Measurements from ENCODE around the gene PLA2G4E. TPM values are rescaled to one million over a fixed set of nuclear protein-coding genes. Genes with fewer than 3 reads are reported as not detected.

PLA2G4E gene
- total RNA-seq, 1 donor from 2014 or later: not detected

DNA sequence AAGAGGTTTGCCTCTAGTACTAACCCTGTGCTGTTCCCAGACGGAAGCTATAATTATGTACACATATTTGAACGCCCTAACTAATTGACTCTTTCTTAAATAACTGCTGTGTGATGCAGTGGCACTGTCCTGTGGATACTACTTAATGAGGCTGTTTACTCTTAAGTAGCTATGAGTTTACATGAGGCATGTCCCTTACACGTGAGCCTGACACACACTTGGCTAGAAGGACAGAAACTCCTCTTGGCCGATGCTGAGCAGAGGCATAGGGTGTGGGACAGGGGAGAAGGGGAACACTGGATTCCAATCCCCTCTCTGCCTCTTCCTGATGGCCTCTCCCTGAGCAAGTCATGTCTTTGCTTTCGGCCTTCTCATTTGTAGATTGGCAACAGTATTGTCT lies 70.4 kb downstream of the PLA2G4E start:
- TF ChIP-seq, protein P1, sequence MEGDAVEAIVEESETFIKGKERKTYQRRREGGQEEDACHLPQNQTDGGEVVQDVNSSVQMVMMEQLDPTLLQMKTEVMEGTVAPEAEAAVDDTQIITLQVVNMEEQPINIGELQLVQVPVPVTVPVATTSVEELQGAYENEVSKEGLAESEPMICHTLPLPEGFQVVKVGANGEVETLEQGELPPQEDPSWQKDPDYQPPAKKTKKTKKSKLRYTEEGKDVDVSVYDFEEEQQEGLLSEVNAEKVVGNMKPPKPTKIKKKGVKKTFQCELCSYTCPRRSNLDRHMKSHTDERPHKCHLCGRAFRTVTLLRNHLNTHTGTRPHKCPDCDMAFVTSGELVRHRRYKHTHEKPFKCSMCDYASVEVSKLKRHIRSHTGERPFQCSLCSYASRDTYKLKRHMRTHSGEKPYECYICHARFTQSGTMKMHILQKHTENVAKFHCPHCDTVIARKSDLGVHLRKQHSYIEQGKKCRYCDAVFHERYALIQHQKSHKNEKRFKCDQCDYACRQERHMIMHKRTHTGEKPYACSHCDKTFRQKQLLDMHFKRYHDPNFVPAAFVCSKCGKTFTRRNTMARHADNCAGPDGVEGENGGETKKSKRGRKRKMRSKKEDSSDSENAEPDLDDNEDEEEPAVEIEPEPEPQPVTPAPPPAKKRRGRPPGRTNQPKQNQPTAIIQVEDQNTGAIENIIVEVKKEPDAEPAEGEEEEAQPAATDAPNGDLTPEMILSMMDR (conservative IDR thresholded peaks at IDR 0.05; ENCODE audit: low read depth, low read length): no peak
- no peak for DNase-seq (ENCODE audit: low read depth)
- no peak overlapping the region for H3K4me3 ChIP-seq (ENCODE audit: low read depth, low read length)

DNA sequence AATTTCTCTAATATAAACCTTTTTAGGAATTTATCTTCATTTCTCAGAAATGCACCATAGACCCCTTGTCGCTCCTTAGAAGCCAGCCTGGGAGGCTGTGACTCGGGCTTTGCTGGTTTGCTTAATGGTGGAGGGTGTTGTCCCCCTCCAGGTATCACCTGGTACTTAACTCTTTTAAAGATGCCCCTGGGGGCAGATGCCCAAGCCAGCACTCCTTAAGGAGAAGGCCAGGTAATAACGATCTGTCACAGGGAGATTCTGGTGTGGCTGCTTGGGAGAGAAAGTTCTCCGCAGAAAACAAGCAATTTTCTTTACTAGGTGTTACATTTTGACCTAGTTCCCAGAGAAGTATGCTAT lies 70.7 kb downstream of the PLA2G4E start:
- no peak for DNase-seq (ENCODE audit: low read depth)
- no peak overlapping the region for H3K4me3 ChIP-seq (ENCODE audit: low read depth, low read length)
- TF ChIP-seq, protein P1 (conservative IDR thresholded peaks at IDR 0.05; ENCODE audit: low read depth, low read length): no peak

GRCh38 chr15:41949401-41950126 lies 71.3 kb downstream of the PLA2G4E start:
- TF ChIP-seq, protein P1 (conservative IDR thresholded peaks at IDR 0.05; ENCODE audit: low read depth, low read length): no peak
- no peak overlapping the region for H3K4me3 ChIP-seq (ENCODE audit: low read depth, low read length)
- DNase-seq (ENCODE audit: low read depth): no peak

- TF ChIP-seq, protein P1 (conservative IDR thresholded peaks at IDR 0.05; ENCODE audit: low read depth, low read length): no peak
- DNase-seq (ENCODE audit: low read depth): no peak
- H3K4me3 ChIP-seq (ENCODE audit: low read depth, low read length): no peak overlapping the region
These were observed 72.4 kb downstream of the PLA2G4E start for GRCh38 chr15:41948490-41948889.

GRCh38 chr15:41946970-41947369 lies 73.9 kb downstream of the PLA2G4E start:
- DNase-seq (ENCODE audit: low read depth): no peak
- no peak overlapping the region for H3K4me3 ChIP-seq (ENCODE audit: low read depth, low read length)
- TF ChIP-seq, protein P1 (conservative IDR thresholded peaks at IDR 0.05; ENCODE audit: low read depth, low read length): no peak

GRCh38 chr15:41945731-41946130 lies 75.1 kb downstream of the PLA2G4E start:
- no peak for DNase-seq (ENCODE audit: low read depth)
- H3K4me3 ChIP-seq (ENCODE audit: low read depth, low read length): no peak overlapping the region
- TF ChIP-seq, protein P1 (conservative IDR thresholded peaks at IDR 0.05; ENCODE audit: low read depth, low read length): no peak

DNA sequence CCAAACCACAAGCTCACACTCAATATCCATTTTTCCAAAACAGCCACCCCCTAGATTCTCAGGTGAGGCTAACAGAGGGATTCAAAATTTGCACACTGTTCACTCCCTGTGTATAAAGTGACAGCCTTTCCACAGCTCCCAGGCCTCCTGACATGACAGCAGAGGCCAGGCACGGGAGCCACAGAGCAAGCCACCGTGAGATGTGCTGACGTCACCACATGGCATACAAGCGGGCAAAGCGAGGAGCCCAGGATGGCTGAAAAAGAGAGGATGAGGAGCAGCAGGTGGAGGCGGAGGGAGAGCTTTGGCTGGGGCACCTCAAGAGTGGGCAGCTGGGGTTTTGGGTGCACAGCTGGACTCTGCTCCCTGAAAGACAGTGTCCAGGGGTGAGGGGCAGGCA lies 75.6 kb downstream of the PLA2G4E start:
- H3K4me3 ChIP-seq (ENCODE audit: low read depth, low read length): no peak overlapping the region
- TF ChIP-seq, protein P1 (conservative IDR thresholded peaks at IDR 0.05; ENCODE audit: low read depth, low read length): no peak
- DNase-seq (ENCODE audit: low read depth): no peak

Data from epithelial cell of proximal tubule (primary cell).